ENCODE measurements around the gene ERBB4.
A peak's percentile ranks its signal among the peaks of the same experiment; 100 is the strongest.

ERBB4 gene

DNA sequence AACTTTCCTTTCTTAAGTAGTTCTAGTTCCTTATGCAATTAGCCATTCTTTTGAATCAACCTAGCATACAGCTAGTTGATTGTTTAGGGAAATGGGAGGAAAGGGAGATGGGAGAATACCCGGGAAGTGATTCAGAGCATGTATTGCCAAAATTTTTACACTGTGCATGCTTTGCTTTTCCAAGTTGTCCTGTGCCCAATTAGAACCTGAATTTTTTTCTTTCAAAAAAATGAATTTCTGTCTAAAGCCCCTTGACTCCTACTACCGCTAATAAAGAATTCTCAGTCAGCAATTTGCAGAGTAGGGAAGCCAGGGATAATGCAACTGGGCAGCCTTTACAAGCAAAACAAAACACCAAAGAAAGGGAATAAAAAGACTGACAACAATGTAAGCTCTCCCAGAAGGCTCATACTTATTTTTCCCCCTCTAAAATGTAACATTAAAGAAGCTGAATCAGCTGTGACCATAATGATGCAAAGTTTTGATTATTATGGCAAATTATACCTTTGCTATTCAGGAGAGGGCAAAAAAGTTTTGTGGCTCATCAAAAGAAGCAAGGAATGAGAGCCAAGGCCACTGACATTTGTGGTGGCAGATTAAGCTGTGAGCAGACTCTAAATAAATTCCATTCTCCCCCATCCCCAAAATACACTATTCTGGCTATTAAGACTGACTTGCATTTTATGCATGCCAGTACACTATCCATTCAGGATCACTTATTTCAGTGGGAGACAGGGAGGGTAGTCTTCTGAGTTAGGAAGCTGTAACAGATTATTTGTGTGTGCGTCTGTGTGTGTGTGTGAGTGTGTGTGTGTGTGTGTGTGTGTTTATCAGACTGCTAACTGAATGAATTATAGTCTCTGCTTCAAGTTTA is 174.3 kb downstream of the ERBB4 start:
- peak; percentile 33 for DNase-seq (ENCODE audit: low read depth)

DNA sequence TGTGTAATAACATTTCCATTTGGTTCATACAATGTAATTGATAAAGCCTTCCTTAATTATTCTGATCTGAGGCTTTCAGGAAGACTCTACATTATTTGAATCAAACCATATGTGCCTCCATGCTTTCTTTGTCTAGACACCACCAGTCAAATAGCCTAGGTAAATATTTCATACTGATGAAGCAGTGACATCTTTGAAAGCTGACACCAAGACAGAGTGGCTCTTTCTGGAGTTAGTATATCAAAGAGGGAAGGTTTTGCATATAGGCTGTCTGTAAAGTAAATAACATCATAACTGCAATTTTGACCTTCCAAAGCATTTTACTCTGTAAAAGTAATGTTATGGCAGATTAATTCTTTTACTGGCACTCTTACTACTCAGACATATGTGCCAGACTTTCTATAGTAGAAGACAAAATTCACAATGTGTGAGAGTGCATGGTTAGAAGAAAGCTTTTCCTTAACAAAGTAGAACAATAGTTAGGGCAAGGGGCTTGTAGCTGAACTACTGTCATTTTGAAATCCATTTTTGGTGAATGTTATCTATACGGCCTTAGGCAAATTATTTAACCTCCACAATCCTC is 177.3 kb downstream of the ERBB4 start:
- no peak for DNase-seq (ENCODE audit: low read depth)

DNA sequence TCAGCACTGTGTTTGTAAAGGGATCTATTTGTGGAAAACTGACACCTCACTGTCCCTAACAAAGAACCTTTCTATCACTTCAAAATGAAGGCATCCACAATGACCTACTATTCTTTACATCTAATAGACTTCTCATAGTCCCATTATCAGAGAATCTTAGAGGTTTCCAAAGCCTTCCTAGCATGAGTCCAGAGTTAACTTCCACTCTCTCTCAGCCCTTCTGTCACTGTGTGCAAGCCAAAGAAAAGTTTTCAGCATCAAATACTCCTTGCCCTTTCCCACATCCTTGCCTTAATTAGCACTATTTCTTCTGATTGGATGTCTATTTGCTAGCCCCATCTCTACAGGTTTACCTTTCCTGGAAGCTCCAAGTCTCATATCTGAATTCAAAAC is 178.5 kb downstream of the ERBB4 start:
- DNase-seq (ENCODE audit: low read depth) = no peak

DNA sequence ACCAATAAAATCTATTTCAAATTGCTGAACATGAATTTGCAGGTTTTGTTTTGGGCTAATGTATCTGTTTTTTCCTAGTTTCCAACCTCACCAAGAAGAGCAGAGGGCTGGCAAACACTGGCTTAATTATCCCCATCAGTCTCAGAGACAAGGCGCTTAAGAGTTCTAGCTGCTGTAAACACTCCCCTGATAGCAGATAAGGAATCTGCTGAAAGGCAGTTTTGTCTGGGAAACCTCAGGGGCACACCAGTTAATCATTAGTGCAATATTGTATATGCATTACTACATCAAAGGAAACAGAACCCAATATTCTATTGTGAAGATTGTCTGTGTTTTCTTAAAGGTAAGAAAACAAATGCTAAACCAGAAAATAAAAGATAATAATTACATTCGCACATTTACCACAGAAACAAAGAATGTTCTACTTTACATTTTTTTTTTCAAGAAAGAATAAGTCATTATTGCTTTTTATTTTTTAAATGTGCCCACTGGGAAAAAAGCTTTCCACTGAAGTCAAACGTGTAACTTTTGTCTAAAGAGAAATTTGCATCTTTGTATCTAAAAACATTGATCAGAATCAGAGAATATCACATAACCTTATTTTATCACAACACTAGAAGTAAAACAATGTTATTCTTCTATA is 179.1 kb downstream of the ERBB4 start:
- peak; percentile 44 for DNase-seq (ENCODE audit: low read depth)

DNA sequence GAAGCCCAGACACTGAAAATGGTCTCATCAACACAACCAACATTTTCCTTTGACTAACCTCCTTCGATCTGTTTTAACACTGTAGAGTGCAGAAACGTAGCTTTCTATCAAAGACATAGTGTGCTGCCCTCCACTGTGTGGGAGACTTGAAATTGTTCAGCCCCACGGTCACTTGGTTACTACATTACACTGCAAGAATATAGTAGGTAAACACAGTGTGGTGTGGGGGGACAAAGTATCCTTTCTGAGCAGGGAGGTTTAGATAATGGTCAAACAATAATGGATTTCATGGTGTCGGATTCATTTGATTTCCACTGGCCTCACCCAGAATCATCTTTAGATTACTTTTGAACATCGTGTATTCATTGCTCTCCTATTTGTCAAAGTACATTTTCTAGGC is 181.0 kb downstream of the ERBB4 start:
- no peak for DNase-seq (ENCODE audit: low read depth)

DNA sequence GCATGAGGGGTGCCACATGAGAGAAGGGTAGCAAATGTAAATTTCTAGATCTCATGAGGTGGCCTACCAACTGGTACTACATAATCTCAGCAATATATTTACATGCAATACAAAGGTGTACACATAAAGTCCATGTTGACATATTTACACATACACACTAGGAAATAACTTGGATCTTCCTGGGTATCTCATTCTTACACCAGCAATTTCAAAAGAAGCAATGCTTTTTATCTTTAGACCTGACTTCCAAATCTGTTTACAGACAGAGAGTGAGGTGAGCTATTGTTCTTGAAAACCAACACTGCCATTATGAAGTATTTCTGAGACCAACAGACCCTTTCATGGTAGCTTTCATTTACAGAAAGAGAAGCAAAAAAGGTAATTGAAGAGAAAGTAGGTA is 184.2 kb downstream of the ERBB4 start:
- DNase-seq (ENCODE audit: low read depth) = no peak

DNA sequence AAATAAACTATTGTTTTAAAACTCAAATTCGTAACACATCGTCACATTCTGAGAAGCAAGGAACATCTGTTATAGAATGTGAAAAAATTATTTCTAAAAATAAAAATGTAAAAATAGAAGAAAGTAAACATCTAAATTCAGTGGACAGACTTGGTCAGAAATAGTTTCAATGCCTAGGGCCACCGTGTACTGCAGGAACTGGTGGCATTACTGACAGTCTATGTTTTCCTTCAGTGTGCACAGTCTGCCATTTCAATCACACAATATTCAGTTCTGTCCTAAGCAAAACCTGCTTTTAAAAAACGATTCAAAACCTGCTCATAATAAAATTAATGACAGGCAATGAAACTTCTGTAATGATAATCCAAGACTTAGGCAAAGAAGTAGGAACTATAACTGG is 190.1 kb downstream of the ERBB4 start:
- no peak for DNase-seq (ENCODE audit: low read depth)

DNA sequence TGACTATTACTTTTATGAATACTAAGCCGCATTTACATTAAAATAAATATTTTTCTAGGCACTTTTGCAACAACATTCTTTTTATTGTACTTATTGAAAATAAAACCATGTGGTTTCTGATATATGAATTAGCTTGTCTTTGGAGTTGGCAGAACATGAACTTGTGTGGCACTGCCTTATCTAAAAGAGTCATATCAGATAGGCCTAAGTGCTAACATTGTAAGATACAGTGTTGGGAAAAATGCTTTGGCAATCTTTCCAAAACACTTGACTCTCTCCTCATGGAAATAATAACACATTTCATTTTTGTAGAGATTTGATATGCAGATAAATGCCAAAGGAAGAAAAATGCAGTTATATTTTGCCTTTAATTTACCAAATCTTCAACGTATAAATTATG is 191.7 kb downstream of the ERBB4 start:
- no peak for DNase-seq (ENCODE audit: low read depth)

DNA sequence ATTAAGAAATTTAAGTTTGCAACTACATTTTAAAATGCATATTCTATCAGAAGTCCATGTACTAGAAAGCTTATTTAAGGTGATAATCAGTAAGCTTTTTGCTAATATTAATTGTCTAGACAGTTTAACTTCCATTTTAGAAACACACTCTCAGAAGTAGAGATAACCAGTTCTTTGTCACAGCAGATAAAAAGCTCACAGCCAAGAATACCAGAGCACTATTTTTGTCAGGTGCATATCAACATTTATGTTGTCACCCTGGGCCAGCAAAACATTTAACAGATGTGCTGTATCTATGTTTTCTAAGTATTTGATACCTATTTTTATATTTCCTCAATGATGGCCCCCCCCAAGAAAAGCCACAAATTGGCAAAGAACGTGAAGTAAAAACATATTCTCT is 192.6 kb downstream of the ERBB4 start:
- DNase-seq (ENCODE audit: low read depth) = no peak

DNA sequence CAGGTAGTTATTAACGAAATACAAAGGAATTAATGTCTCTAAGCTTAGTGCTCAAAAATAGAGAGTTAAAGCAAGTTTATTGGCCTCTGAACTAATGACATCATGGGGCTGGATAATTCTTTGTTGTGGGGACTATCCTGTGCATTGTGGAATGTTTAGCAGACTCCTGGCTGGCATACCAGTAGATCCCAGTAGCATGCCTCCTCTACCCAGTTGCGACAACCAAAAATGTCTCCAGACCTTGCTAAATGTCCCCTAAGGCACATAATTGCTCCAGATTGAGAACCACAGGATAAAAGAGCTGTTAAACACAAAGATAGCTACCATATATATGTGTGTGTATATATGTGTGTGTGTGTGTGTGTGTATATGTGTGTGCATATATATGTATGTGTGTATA is 194.5 kb downstream of the ERBB4 start:
- no peak for DNase-seq (ENCODE audit: low read depth)

DNA sequence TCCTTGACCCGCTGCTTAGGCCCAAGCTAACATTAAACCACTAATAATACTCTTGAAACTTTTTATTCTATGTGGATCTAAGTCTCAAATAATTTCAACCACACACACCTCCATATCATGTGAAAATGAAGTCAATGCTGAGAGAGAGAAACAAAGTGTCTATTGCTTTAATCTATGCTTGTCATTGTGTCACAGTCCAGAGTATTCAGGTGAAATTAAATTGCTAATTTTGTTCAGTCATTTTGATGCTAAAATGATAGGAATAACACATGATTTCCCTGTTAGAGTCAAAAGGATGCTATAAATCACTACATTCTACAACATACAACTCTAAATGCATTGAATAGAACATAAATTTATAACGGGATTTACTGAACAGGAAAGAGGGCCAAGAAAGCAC is 195.4 kb downstream of the ERBB4 start:
- no peak for DNase-seq (ENCODE audit: low read depth)

DNA sequence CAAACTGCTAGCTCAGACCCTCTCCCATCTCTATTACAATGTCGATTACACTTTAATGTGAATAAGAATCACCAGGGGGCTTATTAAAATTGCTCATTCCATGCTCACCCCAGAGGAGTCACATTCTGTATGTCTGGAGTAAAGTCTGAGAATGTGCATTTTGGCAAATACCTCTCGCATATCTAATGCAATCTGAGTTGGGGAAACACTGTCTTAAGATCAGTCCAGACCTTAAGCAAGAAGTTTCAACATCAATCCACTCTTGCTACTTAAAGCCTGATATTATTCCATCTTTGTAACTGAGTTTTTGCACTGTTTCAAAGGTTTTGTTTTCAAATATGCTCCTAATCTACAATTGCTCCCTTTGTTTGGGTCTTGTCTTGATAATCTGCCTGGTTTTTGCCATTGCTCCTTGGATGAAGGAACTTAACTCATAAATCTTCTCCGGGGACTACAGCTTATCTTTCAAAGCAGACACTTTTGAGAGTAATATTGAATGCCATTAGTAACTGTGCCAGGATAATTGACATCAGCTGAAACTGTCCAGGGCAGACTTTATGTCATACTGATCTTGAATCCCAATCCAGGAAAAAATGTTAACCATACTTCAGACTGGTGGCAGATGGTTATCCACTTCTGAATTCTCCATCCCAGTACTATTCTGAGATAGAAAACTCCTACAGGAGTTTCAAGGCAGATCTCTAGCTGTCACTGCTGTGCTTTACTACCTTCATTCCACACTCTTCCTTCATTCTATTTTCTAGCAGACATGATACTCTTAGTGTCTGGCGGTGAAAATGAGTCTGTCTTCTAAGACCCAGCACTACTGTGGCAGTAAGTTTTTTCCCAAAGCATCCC is 200.9 kb downstream of the ERBB4 start:
- no peak for DNase-seq (ENCODE audit: low read depth)

DNA sequence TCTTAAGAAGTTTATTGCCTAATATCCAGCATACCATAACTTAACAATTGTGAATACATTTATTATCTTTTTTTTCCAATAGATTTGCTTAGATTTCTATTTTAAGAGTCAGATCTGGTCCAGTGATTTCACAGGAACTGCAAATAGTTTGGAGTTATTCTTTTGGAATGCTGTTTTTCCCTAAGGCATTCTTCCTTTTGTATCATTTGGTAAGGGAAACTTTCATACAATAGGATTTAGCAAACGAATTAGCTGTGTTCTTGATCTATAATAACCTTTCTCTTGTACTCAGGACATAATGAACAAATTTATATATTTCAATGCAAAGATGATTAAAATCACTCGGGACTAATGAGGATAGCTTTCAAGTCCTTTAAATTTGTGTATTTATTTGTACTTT is 201.6 kb downstream of the ERBB4 start:
- DNase-seq (ENCODE audit: low read depth) = no peak

DNA sequence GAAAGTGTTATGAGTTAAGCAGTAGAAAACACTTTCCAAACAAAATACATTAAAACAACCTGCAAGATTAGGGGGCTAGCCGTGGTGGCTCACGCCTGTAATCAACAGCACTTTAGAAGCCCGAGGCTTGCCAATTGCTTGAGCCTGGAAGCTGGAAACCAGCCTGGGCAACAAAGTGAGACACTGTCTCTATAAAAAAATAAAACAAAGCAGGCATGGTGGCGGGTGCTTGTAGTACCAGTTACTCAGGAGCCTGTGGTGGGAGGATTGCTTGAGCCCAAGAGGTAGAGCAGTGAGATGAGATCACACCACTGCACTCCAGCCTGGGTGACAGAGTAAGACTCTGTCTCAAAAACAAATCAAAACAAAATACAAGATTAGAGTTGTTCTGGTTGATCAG is 208.3 kb downstream of the ERBB4 start:
- DNase-seq (ENCODE audit: low read depth) = no peak

DNA sequence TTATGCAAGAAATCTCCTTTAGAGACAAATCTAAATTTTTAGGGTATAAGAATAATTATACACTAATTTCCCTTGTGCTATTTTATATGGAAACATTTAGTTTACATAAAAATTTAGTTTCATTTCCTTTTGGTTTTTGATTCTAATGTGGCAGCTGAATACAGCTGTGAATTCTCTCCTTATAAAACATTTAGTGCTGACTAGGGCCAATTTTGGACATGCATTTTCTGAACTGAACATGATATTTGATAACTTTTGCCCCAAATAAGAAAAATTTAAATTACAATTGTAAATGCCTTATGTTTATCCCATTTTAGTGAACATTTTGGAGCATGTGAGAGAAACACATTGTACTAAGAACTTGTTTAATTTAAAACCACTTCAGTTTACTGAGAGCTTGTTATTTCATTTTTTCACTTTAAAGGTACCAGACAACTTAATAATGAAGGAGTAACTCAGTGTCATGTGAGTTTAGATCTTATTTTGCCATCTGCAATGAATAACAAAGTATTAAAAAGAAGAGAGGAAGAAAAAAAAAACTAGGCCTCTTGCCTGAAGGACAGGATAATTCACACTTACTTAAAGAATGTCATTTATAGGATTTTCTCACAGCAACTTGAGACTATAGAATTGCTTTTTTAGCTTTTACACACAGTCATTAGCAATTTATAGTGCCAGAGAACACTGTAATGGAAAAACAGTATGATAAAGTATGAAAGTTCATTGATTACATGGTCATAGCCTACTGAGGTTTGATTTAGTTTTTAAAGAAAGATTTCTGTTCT is 209.7 kb downstream of the ERBB4 start:
- DNase-seq (ENCODE audit: low read depth) = no peak

DNA sequence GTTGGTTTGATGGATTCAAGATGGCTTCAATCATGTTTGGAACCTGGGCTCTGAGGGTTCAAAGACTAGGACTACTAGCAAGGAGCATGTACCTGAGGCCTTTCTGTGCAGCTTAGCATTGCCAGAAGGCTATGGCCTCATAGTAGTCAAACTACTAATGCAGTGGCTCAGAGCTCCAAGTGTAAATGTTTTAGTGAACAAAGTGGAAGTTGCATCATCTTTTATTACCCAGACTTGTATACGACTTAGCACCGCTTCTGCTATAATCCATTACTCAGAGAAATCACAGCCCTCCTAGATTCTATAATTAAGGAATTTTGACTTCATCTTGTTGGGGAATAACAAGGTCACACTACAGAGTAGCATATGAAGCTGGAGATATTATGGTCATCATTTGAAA is 210.5 kb downstream of the ERBB4 start:
- DNase-seq (ENCODE audit: low read depth) = peak; percentile 6

DNA sequence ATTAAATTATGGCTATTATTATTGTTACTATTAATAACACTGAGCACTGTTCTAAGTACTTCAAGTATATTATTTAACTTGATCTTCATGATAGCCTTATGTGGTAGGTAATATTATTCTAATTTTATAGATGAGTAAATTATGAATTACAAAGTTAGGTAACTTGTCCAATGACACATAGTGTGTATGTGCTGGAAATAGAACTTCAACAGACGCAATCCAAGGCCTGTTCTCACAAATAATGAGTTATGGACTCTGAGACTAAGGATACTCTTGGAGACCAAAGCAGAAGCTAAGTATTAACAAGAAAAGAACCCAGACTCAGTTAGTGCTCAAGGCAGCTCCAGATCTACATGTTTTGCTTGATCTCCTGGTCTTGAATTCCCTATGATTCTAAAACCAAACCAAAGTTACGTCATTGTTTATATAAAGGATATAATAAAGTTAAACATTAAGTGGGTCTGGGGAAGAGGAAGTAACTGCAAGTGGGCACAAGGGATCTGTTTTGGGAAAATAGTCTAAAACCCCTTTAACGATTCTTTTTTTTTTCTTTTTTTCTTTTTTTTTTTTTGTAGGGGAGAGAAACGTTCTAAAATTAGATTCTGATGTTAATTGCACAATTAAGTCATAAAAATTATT is 211.3 kb downstream of the ERBB4 start:
- DNase-seq (ENCODE audit: low read depth) = peak; percentile 3

DNA sequence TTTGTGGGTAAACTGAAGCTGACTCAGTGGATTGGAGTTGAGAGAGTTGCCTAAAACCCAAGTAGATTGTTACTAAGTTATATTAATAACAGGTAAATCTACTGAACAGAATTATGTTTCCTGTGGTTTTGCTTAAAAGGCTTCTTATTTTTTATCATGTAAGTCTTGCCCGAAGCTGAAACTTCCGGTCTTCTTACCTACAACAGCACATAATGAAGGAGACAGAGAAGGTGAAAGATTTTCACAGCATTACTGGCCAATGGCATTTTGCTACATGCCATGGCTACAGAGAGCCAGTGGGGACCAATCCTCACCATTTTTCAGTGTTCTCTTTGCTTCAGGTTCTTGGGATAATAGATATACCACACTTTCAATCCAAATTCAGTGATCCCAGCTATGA is 220.0 kb downstream of the ERBB4 start:
- DNase-seq (ENCODE audit: low read depth) = no peak

DNA sequence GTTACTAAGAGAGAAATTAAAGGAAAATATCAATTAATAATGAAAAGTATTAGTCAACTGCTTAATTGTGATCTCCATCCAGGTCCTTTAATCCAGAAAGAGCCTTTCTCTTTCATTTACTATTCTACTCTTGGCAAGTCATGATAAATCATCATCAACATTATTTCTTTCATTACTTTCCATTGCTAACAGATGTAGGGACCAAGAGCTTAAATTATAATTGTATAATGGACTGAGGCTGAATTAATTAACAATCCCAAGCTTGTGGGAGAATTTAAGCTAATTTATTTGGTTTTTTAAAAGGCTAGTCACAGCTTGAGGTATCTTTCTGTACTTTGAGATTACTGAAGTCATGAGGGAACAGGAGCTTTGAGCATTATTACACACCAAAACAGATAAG is 223.9 kb downstream of the ERBB4 start:
- DNase-seq (ENCODE audit: low read depth) = no peak

DNA sequence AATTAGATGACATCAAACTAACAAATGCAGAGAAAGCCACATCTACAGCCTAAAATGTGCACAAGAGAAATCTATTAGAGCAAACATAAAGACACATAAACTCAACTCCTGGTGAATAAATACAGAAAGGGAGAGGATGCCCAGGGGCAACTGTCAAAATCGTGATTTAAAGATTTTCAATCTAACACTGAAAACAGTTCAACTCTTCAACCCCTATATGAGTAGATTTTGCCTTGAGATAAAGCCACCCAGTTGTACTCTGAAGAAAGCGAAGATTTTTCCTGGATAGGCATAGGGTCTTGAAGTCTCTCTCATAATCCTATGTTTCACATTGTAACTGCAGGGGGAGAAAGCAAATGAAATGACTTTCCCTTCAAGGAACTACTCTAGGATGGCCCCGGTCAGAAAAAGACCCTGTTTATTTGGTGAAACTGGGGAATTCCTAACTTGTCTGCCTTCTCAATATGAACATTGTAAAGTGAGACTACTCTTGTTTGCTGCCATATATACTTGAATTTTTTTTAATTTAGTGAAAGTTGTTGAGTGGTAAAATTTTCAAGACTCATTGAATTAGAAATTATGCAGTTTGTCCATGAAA is 226.7 kb downstream of the ERBB4 start:
- DNase-seq (ENCODE audit: low read depth) = no peak

DNA sequence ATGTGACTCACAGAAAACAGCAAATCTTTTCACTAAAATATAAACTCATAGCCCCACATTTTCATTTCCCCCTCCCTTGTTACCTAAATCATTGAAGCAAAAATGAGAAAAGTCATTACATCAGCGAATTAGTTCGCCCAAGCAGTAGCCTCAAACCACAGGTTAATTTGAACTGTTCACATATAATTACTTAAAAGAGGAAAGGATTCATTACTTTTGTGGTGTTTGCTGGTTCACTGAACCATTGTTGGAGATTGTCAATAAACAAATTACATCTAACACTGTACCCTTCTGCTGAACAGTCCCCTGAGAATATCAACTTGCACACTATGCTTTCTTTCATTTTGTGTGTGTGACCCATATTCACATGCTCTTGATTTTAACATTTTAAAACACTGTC is 238.7 kb downstream of the ERBB4 start:
- no peak for DNase-seq (ENCODE audit: low read depth)
